ENCODE results near the gene PTDSS2. TPM values are rescaled to one million over a fixed set of nuclear protein-coding genes. Genes with fewer than 3 reads are reported as not detected.
A peak's percentile ranks its signal among the peaks of the same experiment; 100 is the strongest.
"Not testable (repeated sequence)": the region's sequence is repeated elsewhere in the genome, so short reads cannot be mapped to it uniquely, and the experiment has no call there.

The PTDSS2 gene
- total RNA-seq, 2 donors from 2014 or later = 23.6 to 23.8 TPM

GRCh38 chr11:516400-516799 is 66.3 kb downstream of the PTDSS2 start:
- H3K36me3 Mint-ChIP-seq = peaks cover 0 to 31% of the 10 kb centered on the region in 2 donors
- peaks cover 0 to 8% of the 10 kb centered on the region in 2 donors for H3K9me3 Mint-ChIP-seq
- DNase-seq (ENCODE audit: low spot score in 2 of 2) (no peak), ATAC-seq (no peak)
- H3K27ac Mint-ChIP-seq = no peak overlapping the region

GRCh38 chr11:516918-517685 is 67.0 kb downstream of the PTDSS2 start:
- not testable (repeated sequence) for H3K9me3 Mint-ChIP-seq; DNase-seq (ENCODE audit: low spot score in 2 of 2); H3K27ac Mint-ChIP-seq; ATAC-seq
- H3K36me3 Mint-ChIP-seq = peaks cover 0 to 28% of the 10 kb centered on the region in 2 donors

DNA sequence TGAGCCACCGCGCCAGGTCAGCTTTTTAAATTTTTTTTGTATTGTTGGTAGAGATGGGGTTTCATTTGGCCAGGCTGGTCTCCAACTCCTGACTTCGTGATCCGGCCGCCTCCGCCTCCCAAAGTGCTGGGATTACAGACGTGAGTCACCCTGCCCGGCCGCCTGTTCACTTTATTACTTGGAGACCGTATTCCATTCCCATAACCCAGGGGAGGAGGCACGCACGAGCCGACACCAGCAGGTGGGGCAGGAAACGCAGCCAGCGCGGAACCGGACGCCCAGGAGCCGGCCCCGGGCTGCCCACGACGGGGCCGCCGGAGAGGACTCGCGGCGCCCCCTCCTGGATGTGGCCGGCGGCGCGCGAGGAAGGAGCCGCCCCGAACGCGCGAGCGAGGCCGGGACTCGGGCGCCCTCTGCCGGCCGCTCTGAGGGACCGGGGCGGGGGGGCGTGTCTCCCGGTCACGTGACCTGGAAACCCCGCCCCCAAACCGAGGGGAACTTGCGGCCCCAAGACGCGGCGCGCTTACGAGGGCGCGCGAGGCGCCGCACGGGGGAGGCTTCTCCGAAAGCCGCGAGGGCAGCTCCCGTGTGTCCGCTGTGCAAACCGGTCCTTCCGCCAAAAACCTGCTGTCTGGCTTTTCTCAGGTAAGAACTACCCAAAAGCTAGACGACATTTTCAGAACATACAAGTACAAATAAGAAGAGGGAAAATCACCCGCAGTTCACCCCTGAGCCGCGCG is 68.6 kb downstream of the PTDSS2 start:
- DNase-seq (ENCODE audit: low spot score in 2 of 2) (peak; percentile 89 to 91), ATAC-seq (peak; percentile 89)
- peaks cover 0 to 28% of the 10 kb centered on the region in 2 donors for H3K36me3 Mint-ChIP-seq
- H3K27ac Mint-ChIP-seq = no peak overlapping the region
- peaks cover 0 to 8% of the 10 kb centered on the region in 2 donors for H3K9me3 Mint-ChIP-seq

DNA sequence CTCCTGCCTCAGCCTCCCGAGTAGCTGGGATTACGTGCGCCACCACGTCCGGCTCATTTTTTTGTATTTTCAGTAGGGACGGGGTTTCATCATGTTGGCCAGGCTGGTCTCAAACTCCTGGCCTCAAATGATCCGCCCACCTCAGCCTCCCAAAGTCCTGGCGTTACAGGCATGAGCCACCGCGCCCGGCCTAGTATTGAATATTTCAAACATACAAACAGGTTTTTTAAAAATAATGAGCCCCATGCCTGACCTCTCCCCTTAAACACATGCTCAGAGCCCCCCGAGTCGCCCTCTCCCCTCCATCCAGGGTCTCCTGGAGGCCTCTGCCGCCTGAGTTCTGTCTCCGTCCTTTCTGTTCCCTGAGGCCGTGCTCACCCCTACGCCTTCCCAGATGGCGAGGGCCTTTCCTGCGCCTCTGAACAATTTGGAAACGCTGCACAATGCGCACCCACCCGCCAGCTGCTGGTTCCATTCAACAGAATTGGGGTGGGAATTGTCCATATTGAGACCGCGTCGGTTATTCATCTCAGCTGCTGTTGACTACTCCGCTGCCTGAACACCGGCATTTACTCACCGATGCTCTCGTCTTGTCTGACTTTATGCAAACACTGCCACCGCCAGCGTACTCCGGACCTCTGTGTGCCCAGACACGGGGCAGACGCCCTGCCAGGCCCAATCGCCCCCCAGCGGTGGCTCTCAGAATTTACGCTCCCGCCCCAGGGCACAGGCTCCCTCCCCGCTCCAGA is 70.5 kb downstream of the PTDSS2 start:
- ATAC-seq = peak; percentile 3 to 19
- Mint-ChIP-seq H3K9me3 (peaks cover 0 to 8% of the 10 kb centered on the region in 2 donors), H3K36me3 (peaks cover 0 to 20% of the 10 kb centered on the region in 2 donors), H3K27ac (no peak overlapping the region)
- no peak for DNase-seq (ENCODE audit: low spot score in 2 of 2)

DNA sequence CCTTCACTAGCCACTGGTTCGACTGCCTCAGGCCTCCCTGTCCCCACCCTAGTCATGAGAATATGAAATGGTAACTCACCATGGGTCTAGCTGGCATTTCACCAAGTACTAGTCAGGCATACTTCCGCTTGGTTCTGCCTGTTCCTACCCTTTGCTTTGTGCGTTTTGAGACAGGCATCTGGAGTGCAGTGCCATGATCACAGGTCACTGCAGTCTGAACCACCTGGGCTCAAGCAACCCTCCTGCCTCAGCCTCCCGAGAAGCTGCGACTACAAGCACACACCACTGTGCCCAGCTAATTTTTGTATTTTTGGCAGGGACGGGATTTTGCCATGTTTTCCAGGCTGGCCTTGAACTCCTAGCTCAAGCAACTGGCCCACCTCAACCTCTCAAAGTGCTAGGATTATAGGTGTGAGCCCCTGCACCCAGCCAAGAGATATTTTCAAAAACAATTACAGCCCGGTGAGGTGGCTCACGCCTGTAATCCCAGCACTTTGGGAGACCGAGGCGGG is 71.2 kb downstream of the PTDSS2 start:
- Mint-ChIP-seq H3K27ac (no peak overlapping the region), H3K36me3 (peaks cover 0 to 13% of the 10 kb centered on the region in 2 donors), H3K9me3 (peaks cover 0 to 7% of the 10 kb centered on the region in 2 donors)
- ATAC-seq = peak in 1 of 2 donors; percentile 7
- no peak for DNase-seq (ENCODE audit: low spot score in 2 of 2)

- Mint-ChIP-seq H3K27ac (no peak overlapping the region), H3K9me3 (no peaks in the 10 kb centered on the region), H3K36me3 (no peaks in the 10 kb centered on the region)
- ATAC-seq (no peak), DNase-seq (ENCODE audit: low spot score in 2 of 2) (no peak)
Measured at GRCh38 chr11:526192-526591, 76.1 kb downstream of the PTDSS2 start.

DNA sequence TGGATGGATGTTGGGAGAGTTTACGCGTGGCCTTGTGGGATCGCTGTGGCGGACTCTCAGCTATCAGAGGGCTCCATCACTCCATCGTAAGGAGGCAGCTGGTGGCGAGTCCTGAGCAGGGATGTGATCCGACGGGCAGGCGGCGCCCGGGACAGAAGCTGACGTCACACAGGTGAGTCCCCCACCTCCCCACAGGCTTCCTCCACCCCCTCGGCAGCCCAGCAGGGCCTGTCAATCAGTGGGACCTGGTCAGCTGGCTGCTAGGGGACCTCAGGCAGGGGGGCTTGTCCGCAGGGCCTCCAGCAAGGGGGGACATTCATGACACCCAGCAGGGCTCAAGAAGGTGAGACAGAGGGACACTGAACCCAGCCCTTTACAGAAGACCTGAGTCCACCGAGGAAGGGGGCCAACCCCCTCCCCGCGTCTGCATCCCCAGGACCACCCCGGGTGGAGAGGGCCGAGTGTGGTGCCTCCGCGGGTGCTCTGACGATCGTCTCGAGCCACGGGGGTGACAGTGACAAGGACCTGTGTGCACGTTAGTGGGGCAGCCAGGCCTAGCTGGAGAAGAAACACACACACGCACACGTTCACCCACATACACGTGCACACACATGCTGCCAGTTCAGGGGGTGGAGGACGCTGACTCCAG is 78.2 kb downstream of the PTDSS2 start:
- ATAC-seq (peak in 1 of 2 donors; percentile 6), DNase-seq (ENCODE audit: low spot score in 2 of 2) (no peak)
- Mint-ChIP-seq H3K9me3 (no peaks in the 10 kb centered on the region), H3K36me3 (no peaks in the 10 kb centered on the region), H3K27ac (no peak overlapping the region)

DNA sequence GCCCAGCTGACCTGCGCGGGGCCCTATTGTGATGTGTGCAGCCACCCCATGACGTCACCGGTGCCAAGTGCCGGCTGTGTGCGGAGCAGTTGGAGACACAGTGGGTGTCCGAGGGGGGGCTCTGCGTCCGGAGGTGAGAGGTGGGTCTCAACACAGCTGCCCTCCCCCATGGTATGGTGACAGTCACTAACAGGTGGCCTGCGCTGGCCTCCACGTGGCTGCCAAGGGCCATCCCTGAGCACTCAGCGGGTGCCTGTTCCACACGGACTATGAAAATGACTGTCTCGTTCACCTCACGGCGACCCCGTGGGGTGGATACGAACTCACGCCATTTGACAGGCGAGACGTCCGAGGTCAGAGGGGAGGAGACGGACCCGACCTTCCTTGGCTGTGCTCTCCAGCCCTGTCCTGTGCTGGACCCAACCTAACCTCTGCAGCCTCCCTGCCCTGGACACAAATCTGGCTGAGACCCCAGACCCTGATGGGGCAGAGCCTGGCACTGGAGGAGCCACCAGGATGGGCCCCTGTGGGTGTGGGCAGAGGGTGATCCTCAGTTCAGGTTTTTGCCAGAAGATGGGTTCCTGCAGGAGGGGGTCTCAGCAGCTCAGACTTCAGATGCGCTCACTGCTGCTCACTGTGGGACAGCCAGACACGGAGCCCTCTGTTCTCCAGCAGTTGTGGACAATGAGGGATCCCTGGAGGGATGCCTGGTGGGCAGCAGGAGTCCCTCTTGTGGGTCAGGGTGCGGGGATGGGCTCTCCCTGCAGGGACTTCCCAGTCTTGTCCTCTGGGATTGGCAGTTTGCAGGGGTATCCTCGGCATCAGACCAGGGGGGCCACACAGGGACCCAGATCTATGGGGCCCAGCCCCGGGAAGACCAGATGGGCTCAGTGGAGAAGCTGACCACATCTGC is 79.0 kb downstream of the PTDSS2 start:
- H3K27ac Mint-ChIP-seq = no peak overlapping the region
- no peaks in the 10 kb centered on the region for H3K9me3 Mint-ChIP-seq
- no peaks in the 10 kb centered on the region for H3K36me3 Mint-ChIP-seq
- DNase-seq (ENCODE audit: low spot score in 2 of 2) (no peak), ATAC-seq (peak in 1 of 2 donors; percentile 19)

GRCh38 chr11:529728-530411 is 79.8 kb downstream of the PTDSS2 start:
- no peak for DNase-seq (ENCODE audit: low spot score in 2 of 2)
- no peaks in the 10 kb centered on the region for H3K36me3 Mint-ChIP-seq
- no peaks in the 10 kb centered on the region for H3K9me3 Mint-ChIP-seq

DNA sequence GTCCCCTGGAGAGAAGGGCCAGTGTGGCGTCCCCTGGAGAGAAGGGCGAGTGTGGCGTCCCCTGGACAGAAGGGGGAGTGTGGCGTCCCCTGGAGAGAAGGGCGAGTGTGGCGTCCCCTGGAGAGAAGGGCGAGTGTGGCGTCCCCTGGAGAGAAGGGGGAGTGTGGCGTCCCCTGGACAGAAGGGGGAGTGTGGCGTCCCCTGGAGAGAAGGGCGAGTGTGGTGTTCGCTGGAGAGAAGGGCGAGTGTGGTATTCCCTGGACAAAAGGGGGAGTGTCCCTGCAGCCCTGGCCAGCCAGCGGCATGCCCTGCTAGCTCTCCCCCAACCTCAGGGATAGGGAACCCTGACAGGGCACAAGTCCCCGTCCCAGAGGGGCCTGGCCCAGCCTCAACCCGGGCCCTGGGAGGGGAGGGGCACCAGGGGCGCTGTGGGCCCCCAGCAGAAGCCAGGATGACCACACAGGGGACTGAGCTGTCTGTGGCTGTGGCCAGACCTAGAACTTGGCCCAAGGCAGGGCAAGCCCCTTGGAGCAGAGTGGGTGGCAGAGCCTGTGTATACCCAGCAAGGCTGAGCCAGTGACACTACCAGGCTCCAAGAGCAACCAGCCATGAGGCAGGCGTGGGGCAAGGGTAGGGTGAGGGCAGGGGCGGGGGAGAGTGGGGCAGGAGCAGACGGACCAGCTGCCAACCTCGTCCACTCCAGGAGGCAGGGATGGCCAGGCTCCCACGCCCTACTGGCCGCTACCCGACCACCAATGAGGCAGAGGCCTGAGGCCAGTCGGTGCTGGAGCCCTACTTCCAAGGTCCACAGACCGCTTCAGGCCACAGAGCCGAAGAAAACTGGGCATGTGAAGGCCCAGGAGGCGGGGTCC is 81.1 kb downstream of the PTDSS2 start:
- DNase-seq (ENCODE audit: low spot score in 2 of 2) = no peak
- no peak overlapping the region for H3K27ac Mint-ChIP-seq
- H3K36me3 Mint-ChIP-seq = no peaks in the 10 kb centered on the region
- H3K9me3 Mint-ChIP-seq = no peaks in the 10 kb centered on the region
- no peak for ATAC-seq

More at GRCh38 chr11:529728-530411, 79.8 kb downstream of the PTDSS2 start:
- no peak for ATAC-seq
- no peak overlapping the region for H3K27ac Mint-ChIP-seq

GRCh38 chr11:531919-532526 is 81.9 kb downstream of the PTDSS2 start:
- no peaks in the 10 kb centered on the region for H3K36me3 Mint-ChIP-seq
- H3K9me3 Mint-ChIP-seq = no peaks in the 10 kb centered on the region
- no peak overlapping the region for H3K27ac Mint-ChIP-seq
- no peak for DNase-seq (ENCODE audit: low spot score in 2 of 2)
- no peak for ATAC-seq

DNA sequence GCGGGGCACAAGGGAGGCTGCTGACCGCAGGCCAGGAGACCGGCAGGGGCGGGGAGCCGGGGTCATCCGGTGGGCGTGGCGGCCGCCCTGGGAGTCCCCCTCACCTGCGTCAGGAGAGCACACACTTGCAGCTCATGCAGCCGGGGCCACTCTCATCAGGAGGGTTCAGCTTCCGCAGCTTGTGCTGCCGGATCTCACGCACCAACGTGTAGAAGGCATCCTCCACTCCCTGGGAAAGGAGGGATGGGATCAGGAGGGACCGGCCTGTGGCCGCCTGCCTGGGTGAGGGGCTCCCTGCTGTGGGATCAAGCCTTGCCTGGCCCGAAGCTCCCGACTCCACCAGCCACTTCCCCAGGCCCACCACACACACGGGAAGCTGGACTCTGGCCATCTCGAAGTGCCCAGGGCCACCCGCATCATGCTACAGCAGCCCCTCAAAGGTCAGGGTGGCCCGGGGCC is 82.5 kb downstream of the PTDSS2 start:
- DNase-seq (ENCODE audit: low spot score in 2 of 2) (no peak), ATAC-seq (no peak)
- Mint-ChIP-seq H3K27ac (no peak overlapping the region), H3K9me3 (no peaks in the 10 kb centered on the region), H3K36me3 (no peaks in the 10 kb centered on the region)

- DNase-seq (ENCODE audit: low spot score in 2 of 2) (no peak), ATAC-seq (no peak)
- H3K9me3 Mint-ChIP-seq = no peaks in the 10 kb centered on the region
- H3K36me3 Mint-ChIP-seq = no peaks in the 10 kb centered on the region
- no peak overlapping the region for H3K27ac Mint-ChIP-seq
Measured at GRCh38 chr11:532986-533585, 83.0 kb downstream of the PTDSS2 start.

All from activated naive CD4-positive, alpha-beta T cell treated with anti-CD3 and anti-CD28 coated beads, Interleukin-2, amount 50 U/mL, for 72 hours (primary cell).